ENCODE measurements around the gene ABCB10.
"Not testable (repeated sequence)": the region's sequence is repeated elsewhere in the genome, so short reads cannot be mapped to it uniquely, and the experiment has no call there.

ABCB10 gene

DNA sequence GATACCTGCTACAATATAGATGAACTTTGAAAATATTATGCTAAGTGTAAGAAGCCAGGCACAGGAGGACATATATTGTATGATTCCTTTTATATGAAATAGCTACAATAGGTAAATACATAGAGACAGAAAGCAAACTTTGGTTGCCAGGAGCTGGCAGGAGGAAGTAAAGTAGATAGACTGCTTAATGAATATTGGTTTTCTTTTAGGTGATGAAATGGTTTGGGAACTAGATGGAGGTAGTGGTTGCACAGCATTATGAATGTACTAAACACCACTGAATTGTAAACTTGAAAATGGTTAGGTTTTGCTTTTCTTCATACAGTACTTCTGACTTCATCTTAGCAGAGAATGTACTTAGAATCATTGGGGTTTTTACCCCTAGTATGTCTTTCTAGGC is 21.5 kb downstream of the ABCB10 start:
- no peak for DNase-seq (ENCODE audit: low spot score)

DNA sequence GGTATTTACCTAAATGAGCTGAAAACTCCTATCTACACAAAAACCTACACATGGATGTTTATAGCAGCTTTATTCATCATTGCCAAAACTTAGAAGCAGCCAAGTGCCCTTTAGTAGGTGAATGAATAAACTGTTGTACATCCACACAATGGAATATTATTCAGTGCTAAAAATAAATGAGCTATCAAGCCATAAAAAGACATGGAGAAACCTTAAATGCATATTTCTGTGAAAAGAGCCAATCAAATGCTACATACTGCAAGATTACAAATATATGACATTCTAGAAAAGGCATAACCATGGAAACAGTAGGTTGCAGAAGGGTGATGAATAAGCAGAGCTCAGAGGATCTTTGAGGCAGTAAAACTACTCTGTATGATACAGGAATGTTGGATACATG is 23.3 kb downstream of the ABCB10 start:
- peak; percentile 46 for DNase-seq (ENCODE audit: low spot score)

DNA sequence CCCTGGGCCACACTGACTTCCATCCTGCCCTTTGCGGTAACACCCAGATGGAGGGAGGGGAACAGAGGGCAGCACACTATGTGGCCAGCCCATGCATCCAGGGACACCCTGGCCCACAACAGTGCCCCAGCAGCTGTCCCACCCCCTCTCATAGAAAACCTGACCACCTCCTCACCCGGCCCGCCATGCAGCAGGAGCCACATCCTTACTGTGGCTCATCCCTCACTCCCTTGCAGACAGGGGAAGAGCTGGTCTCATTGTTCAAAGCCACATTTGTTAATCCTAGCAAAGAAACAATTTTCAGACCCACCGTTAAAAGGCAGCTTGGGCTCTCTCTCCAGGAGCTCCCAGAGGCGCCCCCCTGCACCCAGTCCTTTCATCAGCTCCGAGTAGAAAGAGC is 27.2 kb downstream of the ABCB10 start:
- DNase-seq (ENCODE audit: low spot score): no peak

DNA sequence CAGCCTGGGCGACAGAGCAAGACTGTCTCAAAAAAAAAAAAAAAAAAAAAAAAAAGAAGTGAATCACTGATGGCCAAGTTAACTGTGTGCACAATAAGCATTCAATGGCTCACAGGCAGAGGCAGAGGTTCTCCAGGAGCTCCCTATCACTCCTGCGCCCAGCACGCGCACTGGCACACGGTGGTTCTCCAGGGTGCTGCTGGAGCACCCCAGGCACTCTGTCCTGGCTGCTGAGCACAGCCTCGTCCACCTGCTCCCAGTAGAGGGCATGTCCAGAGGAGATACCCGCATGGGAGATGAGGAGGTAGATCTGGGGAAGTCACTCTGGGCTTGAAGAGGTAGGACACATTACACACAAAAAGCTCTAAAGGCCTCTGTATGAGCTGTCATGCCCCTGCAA is 28.9 kb downstream of the ABCB10 start:
- no peak for DNase-seq (ENCODE audit: low spot score)

DNA sequence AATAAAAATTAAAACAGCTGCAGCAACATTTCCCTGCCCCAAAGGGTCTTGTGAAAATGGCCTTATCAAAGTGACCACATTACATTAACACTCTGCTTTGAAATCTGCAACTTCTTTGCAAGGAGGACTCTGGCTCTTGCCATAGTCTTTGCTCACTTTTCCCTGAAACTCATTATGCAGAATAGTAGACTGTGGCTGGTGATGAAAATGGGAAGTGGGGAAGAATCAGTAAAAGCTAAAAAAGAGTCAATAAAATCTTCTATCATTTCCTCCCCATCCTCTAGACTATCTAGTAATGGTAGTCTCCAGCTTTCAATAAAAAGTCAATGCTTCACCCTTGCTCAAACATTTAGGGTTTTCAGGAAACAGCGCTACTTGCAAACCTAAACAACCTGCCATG is 31.8 kb downstream of the ABCB10 start:
- no peak for DNase-seq (ENCODE audit: low spot score)

DNA sequence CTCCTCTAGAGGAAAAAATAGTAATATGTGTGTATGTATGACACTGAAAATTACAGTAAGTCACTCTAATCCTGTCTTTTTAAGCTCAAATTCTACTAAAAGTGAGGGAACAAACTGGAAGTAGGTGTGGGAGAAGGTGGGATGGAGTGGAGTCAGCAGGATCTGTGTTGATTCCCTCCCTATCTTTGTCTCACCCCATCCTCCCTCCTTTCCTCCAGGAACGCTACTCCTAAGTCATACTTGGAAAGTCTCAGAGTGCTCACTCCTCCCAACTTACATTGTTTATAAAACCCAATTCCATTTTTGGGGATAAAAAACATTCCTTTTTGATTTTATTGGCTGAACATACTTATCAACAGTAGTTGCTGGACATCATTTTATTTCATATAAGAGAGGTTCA is 35.5 kb downstream of the ABCB10 start:
- DNase-seq (ENCODE audit: low spot score): no peak

DNA sequence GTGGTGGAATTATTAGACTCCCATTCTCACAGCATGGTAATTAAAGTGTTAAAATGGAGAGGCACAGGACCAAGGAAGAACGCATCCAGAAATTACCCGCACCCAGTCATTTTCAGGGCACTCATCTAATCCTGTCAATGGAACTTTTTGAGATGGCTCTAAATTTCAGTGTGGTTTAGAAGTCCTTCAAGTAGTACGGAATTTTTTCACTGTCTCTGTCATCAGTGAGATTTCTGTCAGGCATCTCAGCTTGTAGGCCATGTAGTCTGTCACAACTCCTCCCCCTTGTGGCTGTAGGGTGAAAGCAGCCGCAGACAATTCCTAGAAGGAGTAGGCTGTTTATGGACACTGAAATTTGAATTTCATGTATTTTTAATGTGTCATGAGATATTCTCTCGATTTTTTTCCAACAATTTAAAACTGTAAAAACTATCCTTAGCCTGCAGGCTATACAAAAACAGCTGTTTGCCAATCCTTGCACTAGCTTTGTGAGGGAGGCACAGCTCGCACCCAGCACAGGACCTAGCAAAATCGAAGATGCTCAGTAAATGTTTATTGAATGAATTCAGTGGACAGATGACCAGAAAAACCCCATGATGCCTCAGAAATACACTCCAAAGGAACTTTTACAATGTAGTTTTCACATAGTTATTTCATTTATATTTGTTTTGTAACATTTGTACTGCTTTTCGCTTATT is 43.8 kb downstream of the ABCB10 start:
- peak; percentile 80 for DNase-seq (ENCODE audit: low spot score)

DNA sequence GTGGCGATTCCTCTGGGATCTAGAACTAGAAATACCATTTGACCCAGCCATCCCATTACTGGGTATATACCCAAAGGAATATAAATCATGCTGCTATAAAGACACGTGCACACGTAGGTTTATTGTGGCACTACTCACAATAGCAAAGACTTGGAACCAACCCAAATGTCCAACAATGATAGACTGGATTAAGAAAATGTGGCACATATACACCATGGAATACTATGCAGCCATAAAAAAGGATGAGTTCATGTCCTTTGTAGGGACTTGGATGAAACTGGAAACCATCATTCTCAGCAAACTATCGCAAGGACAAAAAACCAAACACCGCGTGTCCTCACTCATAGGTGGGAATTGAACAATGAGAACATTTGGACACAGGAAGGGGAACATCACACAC is 46.9 kb downstream of the ABCB10 start:
- not testable (repeated sequence) for DNase-seq (ENCODE audit: low spot score)

DNA sequence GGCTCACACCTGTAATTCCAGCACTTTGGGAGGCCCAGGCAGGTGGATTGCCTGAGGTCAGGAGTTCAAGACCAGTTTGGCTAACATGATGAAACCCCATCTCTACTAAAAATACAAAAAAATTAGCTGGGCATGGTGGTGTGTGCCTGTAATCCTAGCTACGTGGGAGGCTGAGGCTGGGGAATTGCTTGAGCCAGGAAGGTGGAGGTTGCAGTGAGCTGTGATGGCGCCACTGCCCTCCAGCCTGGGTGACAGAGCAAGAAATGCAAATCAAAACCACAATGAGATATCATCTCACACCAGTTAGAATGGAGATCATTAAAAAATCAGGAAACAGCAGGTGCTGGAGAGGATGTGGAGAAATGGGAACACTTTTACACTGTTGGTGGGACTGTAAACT is 47.3 kb downstream of the ABCB10 start:
- not testable (repeated sequence) for DNase-seq (ENCODE audit: low spot score)

DNA sequence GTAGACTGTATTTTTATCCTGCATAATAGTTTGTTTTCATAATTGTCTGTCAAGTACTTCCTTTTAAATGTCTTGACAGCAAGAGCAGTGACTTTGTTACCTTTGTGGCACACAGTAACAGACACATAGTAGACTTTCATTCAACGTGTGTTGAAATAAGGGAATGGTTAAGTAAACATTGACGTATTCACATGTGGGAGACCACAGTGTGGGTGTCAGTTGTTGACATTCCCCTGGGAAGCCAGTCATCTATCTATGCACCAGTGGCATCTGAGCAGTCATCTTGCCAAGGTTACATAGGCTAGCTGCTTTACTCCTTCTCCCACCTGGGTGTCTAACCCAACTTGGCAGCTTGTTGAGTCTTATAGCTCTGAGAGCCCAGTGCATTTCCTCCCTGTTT is 48.9 kb downstream of the ABCB10 start:
- no peak for DNase-seq (ENCODE audit: low spot score)

DNA sequence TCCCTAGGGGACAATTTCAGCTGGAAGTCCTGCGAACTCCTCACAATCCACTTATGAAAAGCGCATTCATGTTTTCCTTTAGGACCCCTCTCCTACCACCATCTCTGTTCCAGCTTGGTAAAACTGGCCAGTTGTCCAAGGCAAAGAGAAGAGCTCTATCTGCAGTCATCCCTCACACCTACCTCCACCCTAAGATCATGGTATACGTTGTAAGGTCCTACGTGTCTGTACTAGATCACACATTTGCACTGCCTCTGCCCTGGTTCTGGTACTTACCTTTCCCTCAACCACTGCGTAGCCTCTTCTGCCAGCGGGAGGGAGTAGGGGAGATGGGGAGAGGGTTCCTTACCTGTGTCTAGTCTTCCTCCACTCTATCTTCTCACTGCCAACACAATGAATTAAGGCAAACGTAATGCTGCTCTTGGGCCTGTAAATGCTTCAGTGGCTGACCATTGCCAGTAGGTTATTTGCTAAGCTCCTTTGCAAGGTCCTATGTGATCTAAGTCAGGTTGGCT is 49.6 kb downstream of the ABCB10 start:
- DNase-seq (ENCODE audit: low spot score): no peak

DNA sequence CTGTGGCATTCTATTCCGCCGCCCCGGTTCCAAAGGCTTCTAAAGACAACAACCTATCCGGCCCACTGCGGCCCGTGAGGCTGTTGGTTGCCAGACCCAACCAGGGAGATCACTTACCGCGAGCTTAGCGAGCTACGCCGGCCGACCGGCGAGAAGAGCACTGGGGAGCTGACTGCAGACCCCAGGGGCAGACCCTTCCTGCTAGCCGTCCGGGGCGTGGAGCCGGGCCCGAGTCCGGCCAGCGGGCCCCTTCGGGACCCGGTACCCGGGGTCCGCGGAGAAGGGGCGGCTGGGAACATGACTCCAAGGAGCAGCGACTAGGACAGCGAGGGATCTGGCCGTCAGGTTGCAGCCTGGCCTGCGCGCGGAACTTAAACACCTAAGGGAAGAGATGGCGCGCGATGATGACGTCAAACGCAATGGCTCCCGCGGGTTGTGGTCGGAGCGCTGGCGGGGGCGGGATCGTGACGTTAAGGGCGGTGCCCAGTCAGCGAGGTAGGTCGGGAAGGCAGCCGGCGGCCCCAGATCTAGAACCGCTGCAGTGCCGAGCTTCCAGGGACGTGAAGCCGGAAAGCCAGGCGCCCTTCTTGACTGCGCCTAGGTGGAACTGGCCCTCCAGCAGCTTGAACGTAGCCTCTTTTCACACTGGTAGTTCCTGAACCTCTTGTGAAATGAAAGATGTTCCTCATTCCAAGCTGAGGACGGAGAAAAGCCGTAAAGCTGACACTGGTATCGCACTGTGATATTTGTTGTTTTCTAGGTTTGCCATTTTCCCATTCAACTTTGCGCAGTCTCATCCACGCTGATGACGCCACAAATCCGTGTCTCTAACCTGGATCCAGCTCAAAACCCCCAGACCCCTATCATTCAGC is 50.3 kb downstream of the ABCB10 start, which contains the start of gene NUP133:
NUP133 (minus strand) TSS at position 391 of the 872 bp plus-strand sequence; CDS start at position 299, 92 bp downstream.
- peak; percentile 96 for DNase-seq (ENCODE audit: low spot score)

DNA sequence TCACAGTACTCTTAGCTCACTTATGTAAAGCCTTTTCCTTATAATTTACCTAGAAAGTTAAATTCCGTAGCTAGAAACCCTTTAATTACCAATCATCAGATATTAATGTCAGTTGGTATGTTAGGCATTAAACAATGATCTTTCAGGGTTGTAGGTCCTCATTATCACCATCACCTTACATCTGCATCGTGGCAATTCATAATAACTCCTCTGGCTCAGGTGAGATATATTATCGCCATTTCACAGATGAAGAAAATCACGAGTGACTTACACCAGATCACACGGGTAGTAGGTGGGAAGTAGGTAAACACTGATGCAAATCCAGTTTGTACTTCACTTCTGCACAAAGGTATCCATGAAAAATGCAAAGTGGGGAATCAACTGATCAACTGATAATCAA is 51.0 kb downstream of the ABCB10 start:
- no peak for DNase-seq (ENCODE audit: low spot score)

DNA sequence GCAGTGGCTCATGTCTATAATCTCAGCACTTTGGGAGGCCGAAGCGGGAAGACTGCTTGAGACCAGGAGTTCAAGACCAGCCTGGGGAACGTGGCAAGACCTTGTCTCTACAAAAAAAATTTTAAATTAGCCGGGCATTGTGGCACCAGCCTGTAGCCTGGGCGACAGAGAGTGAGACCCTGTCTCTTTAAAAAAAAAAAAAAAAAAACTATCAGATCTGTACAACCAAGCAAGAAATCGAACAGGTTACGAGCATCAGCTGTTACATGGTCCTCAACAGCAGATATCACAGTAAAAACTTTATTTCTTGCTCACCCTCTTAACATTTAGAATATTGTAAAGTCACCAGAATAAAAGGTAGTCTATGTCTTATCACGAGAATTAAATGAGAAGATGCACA is 51.9 kb downstream of the ABCB10 start:
- no peak for DNase-seq (ENCODE audit: low spot score)

DNA sequence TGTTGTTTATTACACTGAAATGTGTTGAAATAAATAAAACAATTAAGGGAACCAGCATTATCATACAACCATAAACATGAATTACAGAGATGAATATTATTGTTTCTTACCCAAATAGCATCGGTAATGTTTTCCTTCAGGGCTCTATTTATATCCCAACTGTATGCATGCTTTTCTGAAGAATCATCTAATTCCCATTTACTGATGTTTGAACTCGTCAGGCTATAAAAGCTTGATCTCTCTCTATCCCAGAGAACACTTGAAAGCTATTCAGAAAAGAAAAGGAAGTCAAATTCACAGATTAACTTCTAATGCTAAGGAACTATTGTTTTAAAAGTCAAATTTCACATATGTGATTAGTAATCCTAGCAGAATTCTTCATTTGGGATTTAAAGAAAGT is 62.7 kb downstream of the ABCB10 start:
- no peak for DNase-seq (ENCODE audit: low spot score)

DNA sequence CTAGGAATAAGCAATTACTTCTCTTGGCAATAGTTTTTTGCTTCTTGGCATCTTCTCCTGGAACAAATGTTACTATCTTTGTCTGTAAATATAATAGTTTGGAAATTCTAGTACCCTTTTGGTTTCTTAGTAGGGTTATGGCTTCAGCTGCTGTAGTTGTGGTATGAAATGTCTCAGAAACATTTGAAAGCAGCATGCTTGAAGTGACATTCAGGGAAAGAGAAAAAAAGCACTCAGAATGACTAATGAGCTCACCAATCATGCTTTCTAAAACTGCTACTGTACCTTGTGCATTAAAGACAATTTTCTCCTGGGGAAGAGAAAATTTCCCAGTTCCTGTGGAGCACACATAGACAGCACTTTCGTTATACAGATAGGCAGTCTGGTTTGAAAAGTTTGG is 71.3 kb downstream of the ABCB10 start:
- DNase-seq (ENCODE audit: low spot score): no peak

DNA sequence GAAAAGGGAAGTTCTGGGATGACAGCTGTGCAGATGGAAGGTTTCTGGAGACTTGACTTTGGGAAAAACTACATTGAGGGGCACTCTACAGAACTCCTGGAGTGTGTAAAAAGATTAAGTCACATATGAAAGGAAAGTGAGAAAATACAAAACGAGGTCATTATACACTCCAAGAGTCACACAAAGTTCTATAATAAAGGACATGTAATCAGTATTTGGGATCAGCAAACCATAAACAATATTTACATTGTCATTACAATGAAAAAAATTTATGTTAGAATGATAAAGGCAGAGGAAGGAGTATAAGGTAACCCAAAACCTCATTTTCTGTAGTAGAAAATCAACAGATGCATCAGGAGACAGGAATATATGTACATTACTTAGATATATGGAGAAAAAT is 73.2 kb downstream of the ABCB10 start:
- no peak for DNase-seq (ENCODE audit: low spot score)

DNA sequence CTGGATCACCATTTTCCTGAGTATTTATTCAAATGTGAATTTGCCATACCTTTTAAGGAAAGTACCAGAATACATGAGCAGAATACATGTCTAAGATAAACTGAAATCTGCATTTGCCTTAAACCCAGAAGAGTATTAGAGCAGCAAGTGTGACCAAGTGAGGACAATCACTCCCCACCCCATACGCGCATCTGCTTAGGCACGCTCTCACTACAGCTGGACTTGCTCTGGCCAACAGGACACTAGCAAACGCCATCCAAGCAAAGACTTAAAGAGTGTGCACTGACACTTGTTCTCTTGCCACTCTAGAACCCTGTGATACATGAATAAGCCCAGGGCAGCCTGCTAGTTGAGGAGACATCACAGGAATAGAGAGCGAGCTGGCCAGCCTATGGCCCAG is 76.0 kb downstream of the ABCB10 start:
- DNase-seq (ENCODE audit: low spot score): no peak

DNA sequence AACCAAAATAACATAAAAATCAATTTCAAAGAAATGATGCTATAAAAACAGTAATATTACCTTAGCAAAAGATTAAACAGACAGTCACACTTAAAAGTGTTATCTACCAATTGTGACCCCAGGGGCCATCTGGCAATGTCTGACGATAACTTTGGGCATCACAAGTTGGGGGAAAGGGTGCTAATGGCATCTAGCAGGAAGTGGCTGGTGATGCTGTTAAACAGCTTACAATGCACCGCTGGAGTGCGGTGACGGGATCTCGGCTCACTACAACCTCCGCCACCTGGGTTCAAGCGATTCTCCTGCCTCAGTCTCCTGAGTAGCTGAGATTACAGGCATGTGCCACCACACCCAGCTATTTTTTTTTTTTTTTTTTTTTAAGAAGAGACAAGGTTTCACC is 78.0 kb downstream of the ABCB10 start:
- no peak for DNase-seq (ENCODE audit: low spot score)

DNA sequence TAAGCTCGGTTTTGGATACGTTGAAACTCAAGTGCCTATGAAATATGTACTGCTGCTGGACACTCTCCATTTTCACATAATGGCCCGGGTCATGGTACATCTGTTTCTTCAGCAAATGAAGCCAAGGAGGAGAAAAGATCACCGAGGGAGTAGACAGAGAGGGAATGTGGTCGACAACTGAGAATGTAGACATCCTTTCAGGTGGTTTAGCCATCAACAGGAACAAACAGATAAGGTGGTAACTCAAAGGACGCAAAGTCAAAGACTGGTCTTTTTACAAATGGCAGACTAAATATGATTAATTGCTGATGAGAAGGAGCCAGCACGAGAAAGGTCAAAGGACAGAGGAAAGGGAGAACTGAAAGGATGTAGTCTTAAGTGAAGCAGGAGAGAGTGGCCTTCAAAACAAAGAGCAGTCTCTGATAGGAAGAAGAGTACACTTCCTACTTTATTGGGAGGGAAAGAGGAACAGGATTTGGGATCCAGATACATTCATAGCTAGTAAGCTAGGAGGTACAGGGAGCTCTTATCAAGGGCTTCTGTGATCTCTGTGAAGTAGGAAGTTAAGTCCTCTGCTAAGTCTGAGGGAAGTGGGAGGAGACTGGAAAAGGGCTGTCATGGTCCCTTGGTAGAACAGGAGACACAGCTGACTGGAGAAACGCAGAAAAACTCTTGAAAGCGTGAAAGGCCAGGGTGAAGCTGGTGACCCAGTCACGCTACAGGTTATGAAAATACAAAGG is 78.7 kb downstream of the ABCB10 start:
- DNase-seq (ENCODE audit: low spot score): no peak

DNA sequence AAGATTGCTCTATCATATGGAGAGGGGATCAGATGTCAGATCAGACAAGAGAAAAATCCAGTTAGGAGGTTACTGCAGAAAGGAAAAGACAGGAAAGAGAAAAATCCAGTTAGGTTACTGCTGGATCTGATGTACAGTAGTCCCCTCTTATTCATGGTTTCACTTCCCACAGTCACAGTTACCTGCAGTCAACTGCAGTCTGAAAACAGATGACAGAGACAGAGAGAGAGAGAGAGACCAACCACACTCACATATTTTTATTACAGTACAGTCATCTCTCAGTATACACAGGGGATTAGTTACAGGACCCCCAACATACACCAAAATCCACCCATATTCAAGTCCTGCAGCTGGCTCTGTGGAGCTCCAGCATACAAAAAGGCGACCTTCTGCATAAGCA is 79.7 kb downstream of the ABCB10 start:
- no peak for DNase-seq (ENCODE audit: low spot score)

DNA sequence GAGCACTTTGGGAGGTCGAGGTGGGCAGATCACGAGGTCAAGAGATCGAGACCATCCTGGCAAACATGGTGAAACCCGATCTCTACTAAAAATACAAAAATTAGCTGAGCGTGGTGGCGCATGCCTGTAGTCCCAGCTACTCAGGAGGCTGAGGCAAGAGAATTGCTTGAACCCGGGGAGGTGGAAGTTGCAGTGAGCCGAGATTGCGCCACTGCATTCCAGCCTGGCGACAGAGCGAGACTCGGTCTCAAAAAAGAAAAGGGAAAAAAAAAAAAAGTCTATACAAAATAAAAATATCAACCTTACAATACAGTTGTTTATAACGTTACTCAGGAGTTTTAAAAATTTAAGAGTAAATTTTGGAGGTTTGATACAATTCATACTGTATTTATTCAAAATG is 82.6 kb downstream of the ABCB10 start:
- DNase-seq (ENCODE audit: low spot score): not testable (repeated sequence)

DNA sequence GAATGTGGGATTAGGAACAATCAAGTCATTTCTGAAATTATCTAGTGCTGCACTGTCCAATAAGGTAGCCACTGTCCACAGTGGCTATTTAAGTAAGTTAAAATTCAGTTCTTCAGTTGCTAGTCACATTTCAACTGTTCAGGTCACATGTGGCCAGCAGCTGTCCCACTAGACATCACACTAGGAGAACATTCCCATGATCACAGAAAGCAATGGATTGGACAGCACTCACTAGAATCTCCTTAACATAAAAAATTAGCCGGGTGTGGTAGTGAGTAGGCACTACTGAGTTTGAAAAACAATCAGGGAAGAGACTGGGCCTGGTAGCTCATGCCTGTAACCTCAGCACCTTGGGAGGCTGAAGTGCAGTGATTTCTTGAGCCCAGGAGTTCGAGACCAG is 84.0 kb downstream of the ABCB10 start:
- no peak for DNase-seq (ENCODE audit: low spot score)

All from putamen (tissue), 1 donor.